RWPE1 (cell line): ENCODE measurements around the gene PNPLA2.

Experiments used
- CTCF ChIA-PET: fragments of 350-600 bp; sonication (Branson Sonifier 250); formaldehyde crosslinking; extraction: SDS; loops from one replicate; lab custom pipeline; 2021; lab: Yijun Ruan, JAX
- POLR2A ChIA-PET: fragments of 400-600 bp; formaldehyde crosslinking; extraction: SDS; loops from one replicate; lab custom pipeline; 2020; ENCODE audit warnings: antibody characterized with exemption; ENCODE audit not compliant: low non-redundant PET; lab: Yijun Ruan, JAX
- DNase-seq: peaks from one replicate; pipeline ENCODE4 v3.0.0; 2012; ENCODE audit warnings: low spot score
- H3K27ac ChIP-seq: fragments of 450-650 bp; 2 replicates; pipeline ENCODE4 v1.5.1; 2017
- TF ChIP-seq, protein P1 (sequence below): fragments of 450-650 bp; conservative IDR thresholded peaks from 2 replicates; pipeline ENCODE4 v1.5.1; 2017; ENCODE audit warnings: low read depth, mild to moderate bottlenecking

The PNPLA2 gene

DNA sequence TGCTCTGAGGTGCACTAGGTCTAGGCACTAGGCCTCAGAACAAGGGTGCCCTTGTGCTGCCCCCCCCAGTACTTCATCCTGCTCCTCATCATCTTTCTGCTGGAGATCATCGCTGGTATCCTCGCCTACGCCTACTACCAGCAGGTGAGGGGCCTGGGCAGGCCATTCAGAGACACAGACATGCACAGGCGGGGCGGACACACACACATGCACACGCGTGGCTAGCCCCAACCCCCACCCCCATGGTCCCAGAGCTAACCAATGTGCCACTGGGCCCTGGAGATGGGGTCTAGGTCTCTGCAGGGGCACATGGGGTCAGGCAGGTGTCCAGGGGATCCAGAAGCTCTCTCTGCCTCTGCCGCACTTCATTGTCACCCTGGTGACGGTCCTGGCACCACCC is 18.0 kb downstream of the PNPLA2 start:
- ChIA-PET POLR2A (no interaction called here), CTCF (no interaction called here)
- TF ChIP-seq, protein P1, sequence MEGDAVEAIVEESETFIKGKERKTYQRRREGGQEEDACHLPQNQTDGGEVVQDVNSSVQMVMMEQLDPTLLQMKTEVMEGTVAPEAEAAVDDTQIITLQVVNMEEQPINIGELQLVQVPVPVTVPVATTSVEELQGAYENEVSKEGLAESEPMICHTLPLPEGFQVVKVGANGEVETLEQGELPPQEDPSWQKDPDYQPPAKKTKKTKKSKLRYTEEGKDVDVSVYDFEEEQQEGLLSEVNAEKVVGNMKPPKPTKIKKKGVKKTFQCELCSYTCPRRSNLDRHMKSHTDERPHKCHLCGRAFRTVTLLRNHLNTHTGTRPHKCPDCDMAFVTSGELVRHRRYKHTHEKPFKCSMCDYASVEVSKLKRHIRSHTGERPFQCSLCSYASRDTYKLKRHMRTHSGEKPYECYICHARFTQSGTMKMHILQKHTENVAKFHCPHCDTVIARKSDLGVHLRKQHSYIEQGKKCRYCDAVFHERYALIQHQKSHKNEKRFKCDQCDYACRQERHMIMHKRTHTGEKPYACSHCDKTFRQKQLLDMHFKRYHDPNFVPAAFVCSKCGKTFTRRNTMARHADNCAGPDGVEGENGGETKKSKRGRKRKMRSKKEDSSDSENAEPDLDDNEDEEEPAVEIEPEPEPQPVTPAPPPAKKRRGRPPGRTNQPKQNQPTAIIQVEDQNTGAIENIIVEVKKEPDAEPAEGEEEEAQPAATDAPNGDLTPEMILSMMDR, result no peak
- DNase-seq, result no peak
- peak overlapping the region; percentile 99 for H3K27ac ChIP-seq

DNA sequence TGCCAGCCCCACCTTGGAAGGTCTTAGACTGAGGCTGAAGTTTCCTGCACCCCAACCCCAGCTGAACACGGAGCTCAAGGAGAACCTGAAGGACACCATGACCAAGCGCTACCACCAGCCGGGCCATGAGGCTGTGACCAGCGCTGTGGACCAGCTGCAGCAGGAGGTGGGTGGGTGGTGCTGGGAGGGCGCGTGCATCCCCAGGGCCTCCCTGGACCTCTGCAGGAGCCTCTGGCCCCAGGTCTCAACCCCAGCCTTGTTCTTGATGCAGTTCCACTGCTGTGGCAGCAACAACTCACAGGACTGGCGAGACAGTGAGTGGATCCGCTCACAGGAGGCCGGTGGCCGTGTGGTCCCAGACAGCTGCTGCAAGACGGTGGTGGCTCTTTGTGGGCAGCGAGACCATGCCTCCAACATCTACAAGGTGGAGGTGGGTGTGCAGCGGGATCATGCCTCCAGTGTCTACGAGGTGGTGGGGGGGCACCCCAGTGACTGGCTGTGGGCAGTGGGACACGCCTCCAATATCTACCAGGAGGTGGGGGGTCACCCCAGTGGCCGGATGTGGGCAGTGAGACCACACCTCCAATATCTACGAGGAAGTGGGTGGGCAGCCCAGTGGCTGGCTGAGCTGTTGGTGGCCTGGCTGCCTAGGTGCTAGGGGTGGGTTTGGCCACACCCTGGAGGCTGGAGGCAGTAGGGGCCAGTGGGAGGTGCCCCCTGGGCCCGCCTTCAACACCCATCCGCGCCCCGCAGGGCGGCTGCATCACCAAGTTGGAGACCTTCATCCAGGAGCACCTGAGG is 18.7 kb downstream of the PNPLA2 start:
- TF ChIP-seq, protein P1, result no peak
- ChIA-PET CTCF (no interaction called here), POLR2A (interaction anchor here (1.0 kb wide), 1 partner anchor 17 kb away, joined by 3 read pairs; no protein-coding TSS in a partner anchor)
- no peak for DNase-seq
- peak overlapping the region; percentile 99 for H3K27ac ChIP-seq

DNA sequence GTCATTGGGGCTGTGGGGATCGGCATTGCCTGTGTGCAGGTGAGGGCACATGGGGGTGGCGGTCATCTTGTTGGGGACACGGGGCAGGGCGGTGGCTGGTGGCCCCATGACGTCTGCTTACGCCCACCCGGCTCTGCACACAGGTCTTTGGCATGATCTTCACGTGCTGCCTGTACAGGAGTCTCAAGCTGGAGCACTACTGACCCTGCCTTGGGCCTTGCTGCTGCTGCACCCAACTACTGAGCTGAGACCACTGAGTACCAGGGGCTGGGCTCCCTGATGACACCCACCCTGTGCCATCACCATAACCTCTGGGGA is 19.2 kb downstream of the PNPLA2 start:
- DNase-seq, result no peak
- ChIA-PET POLR2A (interaction anchor here (1.0 kb wide), 1 partner anchor 18 kb away, joined by 3 read pairs; no protein-coding TSS in a partner anchor), CTCF (no interaction called here)
- TF ChIP-seq, protein P1, result no peak
- H3K27ac ChIP-seq, result peak overlapping the region; percentile 99

DNA sequence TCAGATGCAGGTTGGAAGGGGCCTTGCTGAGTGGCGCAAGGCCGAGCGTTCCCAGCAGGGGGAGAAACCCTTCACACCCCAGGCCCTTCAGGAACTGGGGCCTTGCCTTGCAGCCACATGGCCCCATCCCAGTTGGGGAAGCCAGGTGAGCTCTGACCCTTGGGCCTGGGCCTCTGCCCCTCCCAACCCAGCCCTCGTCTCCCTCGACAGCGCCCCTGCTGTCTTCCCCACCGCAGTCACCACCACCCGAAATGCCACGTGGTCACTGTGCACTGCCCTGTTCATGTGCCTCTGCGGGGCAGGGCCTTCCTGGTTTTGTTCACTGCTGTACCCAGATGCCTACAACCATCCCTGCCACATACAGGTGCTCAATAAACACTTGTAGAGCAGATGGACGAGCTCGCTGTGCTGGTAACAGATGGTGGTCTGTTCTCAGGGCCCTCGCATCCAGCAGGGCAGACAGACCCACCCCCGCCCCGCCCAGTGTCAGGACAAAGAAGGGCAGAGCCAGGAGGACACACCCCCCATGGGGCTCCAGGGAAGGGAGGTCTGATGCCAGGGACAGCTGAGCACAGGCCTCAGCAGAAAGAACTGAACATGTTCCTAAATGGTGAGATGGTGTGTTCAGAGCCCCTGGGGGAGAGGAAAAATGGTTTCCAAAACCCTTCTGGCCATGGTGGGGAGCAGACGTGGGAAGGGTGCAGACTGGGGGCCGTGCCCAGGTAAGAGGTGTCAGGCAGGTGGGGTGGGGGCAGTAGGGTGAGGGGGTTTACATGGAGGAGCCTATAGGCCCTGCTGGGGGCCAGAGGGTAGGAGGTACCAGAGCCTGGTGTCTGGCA is 19.9 kb downstream of the PNPLA2 start:
- POLR2A ChIA-PET, result interaction anchor here (1.0 kb wide), 1 partner anchor 18 kb away, joined by 3 read pairs; no protein-coding TSS in a partner anchor
- no peak for DNase-seq
- CTCF ChIA-PET, result no interaction called here
- H3K27ac ChIP-seq, result peak overlapping the region; percentile 99
- TF ChIP-seq, protein P1, result no peak

DNA sequence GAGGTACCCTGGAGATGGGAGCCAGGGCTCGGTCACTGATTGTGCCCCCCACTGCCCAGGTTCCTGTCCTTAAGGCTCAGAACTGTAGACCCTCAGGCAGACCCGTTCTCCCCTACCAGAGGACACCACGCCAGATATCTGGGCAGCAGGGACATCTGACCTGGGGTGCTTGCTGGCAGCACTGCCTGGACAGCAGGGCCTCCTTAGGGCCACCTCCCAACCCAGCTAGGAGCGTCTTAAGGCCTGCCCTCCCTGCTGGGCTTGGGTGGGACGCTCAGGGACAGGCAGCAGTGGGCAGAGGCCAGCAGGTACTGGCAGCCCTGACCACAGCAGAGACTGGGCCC is 20.5 kb downstream of the PNPLA2 start:
- CTCF ChIA-PET, result no interaction called here
- DNase-seq, result no peak
- TF ChIP-seq, protein P1, result no peak
- peak overlapping the region; percentile 99 for H3K27ac ChIP-seq
- POLR2A ChIA-PET, result no interaction called here

DNA sequence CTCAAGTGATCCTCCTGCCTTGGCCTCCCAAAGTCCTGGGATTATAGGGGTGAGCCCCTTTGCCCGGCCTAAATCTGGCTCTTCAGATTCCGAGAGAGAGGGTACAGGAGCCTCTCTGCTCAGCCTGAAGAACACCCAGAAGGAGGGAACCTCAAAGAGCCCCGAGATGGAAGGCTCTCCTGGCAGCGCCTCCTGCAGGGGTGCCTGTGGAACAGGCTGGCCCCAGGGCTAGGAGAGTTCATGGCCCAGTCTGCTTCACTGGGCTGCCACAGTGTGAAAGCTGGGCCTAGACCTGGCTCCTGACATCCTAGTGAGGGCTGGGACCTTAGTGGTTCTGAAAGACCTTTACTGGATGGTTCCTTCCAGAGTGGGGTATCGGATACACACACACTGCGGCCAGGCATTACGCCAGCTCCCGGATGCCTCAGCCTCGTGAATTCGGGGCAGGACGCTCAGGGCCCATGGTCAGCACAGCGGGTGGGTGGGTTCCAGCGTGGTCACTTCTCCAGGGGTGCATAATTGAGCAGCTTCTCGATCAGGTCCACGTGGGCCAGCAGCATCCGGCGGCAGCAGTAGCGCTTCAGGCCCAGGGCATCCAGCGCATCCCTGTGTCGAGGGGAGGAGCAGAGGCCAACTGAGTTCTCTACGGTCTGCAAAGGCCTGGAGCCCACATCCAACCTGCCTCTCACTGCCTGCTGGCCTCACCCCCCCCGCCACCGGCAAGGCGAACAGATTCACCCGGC is 21.3 kb downstream of the PNPLA2 start:
- POLR2A ChIA-PET, result no interaction called here
- H3K27ac ChIP-seq, result peak overlapping the region; percentile 99
- CTCF ChIA-PET, result interaction anchor here (0.6 kb wide), 2 partner anchors 212 to 313 kb away, joined by 3 read pairs; no protein-coding TSS in a partner anchor
- TF ChIP-seq, protein P1, result peak; percentile 18; the same call in 1 of the 2 replicates
- DNase-seq, result no peak
